Measurements from ENCODE around the gene UNC50.

GRCh38 chr2:98617149-98617548 is 8.8 kb downstream of the UNC50 start:
- TF ChIP-seq POLR2A (IDR thresholded peaks at IDR 0.05) (no peak), CTCF (IDR thresholded peaks at IDR 0.05) (no peak)
